ENCODE results near the gene ZSCAN23.
"Not testable (repeated sequence)": the region's sequence is repeated elsewhere in the genome, so short reads cannot be mapped to it uniquely, and the experiment has no call there.

ZSCAN23 gene

DNA sequence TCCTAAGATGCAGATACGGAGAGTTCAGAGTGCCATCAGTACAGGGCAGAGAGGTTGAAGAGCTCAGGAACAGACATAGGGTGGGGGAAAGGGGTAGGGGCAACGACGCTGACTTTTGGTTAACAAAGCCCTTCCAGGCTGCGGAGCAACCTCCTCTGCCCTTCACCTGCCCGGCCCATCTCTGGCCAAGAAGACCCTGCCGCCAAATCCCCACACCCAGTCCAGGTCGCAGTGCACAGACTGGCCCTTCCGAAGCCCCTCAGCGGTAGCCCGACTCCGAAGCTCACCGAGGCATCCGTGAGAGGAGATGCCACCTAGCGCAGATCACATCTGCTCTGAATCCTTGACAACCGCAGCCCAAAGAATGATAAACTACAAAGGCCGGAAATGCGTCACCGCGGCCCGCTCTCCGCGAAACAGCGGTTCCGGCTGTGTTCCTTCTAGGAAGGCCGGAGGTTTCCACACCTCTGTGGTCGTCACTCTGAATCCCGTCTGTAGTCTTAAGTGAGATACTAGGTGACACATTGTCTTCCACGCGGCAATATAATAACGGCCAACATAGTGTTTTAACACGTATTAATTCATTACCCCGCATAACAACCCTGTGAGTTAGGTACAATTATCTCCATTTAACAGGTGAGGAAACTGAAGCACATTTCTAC, at the start of gene ZSCAN23:
ZSCAN23 (minus strand) TSS at position 380 of the 662 bp plus-strand sequence. CDS start 7,225 bp downstream, outside the sequence.
- DNase-seq: peak; percentile 83 to 86

GRCh38 chr6:28491984-28492317, 48.7 kb upstream of the ZSCAN23 start:
- no peak for DNase-seq

DNA sequence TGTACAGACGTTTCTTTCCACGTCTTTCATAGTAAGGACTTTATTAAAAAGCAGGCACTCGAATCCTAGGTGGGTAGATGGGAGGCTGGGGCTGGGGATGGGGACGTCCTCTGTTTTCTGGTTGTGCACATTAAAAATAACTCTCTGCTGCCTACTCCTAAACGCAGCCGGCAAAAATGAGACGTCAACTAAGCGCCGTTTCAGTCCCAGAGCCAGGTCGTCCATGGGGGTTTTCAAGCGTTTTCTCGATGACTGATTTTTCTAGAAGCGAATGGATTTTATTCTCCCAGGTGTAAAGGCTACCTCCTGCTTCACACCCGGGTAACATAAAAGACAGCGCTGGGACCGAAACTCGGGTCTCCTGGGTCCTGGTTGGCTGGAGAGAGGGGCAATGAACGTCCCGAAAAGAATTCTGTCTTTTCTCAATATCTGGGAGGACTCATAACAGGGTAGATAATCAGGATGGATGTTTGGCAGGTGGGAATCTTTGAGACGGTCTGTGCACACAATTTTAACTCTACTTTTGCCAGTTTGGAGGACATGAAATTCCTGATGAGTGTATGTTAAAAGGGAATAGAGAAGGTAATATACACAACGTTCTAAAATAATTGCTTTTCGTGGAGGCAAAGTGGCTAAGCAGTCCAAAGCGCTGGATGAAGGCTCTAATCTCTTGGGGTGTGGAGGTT, 47.1 kb upstream of the ZSCAN23 start:
- no peak for DNase-seq

DNA sequence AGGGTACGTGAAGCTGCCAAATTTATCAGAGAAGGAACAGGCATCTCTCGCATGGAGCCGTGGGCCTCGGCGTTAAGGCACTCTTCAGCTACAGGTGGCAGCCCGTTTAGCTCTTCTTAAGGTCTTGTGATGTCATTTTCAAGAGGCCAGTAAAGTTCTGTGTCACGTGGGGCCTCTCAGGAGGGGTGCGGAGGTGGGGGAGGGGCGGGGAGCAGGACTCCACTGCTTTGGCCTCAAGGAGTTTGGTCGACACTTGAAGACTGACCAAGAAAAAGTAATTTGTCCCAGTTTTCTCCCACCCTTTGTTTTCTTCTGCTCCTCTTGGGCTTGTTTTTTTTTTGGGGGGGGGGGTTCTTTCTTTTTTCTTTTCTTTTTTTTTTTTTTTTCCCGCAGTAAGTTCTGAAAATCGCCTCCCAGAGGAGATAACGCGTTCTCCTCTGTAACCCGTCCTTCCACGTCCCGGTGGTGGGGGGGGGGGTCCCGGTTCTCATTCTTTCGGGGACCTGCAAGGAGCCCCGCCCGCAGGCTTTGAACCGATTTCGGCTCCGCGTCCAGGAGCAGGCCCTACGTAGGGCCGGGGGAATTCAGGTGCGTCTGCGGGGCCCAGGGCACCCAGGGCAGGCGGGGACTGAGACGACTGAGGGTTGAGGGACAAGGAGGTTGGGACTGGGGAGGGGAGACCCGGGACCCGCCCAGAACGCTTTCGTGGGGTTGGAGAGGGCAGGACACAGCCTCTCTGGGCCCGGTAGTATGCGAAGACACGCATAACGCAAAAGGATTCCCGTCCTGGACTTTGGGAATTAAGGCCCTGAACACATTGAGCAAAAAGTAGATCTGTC, 46.3 kb upstream of the ZSCAN23 start:
- DNase-seq: peak; percentile 21 to 48

DNA sequence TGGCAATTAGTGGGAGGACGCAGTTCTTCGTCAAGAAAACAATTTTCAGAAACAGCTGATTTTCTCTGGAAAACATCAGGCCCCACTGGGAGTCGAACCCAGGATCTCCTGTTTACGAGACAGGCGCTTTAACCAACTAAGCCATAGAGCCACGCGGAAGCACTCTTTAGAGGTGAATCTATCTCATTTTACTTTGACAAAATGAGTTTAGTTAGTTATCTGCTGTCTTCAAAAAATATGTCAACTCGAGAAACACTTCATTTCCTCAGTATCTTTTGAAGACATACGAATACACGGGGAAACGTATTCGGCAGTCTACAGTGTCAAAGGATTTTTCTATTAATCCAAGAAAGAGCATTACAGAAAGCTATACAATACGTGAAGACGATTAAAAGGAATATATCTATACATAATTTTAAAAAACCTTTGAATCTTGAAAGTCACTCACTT, 45.6 kb upstream of the ZSCAN23 start:
- peak; percentile 3 to 27 for DNase-seq

- no peak for DNase-seq
These were observed 43.9 kb upstream of the ZSCAN23 start for GRCh38 chr6:28486988-28487742.

DNA sequence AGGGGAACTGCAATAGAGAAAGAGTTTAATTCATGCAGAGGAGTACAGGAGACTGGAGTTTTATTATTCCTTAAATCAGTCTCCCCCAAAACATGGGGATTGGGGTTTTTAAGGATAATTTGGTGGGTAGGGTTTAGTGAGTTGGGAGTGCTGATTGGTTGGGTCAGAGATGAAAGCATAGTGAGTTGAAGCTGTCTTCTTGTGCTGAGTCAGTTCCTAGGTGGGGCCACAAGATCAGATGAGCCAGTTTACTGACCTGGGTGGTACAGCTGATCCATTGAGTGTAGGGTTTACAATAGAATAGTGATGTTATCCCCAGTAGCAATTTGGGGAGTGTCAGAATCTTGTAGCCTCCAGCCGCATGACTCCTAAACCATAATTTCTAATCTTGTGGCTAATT, 43.2 kb upstream of the ZSCAN23 start:
- DNase-seq: no peak

DNA sequence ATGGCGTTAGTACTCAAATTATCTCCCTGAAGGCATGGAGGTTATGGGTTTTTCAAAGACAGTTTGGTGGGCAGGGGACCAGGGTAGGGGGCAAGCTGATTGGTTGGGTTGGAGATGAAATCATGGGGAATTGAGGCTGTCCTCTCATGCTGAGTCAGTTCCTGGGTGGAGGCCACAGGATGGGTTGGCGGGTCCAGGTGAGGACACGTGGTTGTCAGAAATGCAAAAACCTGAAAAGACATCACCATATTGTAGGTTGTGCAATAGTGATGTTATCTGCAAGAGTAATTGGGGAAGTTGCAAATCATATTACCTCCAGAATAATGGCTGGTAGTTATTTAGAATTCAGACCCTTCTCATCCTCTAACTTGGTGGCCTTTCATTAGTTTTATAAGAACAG, 42.2 kb upstream of the ZSCAN23 start:
- DNase-seq: no peak

DNA sequence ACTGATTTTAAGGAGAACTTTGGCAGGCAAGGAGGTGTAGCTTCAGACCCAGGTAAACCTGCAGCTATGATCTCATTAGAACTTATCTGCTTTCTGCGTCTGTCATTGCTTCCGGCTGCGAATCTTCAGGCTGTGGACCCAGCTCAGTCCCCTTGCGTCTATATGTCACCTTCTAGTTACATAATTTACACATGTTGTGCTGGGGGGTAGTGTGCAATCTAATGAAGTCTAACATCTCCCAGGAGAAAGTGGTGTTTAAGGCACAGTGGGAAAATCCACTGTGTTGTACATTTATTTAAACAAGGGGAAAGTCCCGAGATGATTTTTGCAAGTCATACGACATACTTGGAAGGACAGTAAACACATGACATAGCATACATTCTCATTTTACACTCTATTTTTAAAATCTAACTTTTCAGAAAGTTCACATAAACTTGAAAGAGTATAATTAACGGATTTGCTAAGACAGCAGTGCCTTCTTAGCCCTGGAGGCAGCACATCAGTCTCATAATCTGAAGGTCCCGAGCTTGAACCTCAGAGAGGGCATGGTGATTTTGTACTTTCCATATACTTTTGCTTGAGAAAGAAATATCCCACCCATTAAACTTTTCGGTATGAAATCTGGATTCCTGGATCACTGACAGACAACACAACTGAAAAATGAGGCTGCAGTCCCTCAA, 37.1 kb upstream of the ZSCAN23 start:
- DNase-seq: no peak

DNA sequence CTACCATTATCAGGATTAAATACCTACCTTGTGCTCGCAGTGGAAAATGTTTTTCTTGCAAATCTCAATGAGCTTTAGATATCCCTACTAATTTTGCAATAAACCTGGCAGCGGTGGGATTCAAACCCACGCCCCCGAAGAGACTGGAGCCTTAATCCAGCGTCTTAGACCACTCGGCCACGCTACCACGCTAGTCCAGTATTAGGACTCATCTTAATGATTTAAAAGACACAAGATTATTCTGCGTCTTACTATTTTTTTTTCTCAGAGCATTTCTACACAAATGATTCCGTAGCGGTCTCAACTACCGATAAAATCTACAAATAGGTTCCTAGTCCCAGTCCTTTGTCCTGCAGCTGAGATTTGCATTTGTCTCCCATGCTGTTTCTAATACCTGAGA, 35.2 kb upstream of the ZSCAN23 start:
- DNase-seq: no peak

GRCh38 chr6:28474441-28475219, 31.3 kb upstream of the ZSCAN23 start:
- DNase-seq: peak in 1 of 2 donors; percentile 5

DNA sequence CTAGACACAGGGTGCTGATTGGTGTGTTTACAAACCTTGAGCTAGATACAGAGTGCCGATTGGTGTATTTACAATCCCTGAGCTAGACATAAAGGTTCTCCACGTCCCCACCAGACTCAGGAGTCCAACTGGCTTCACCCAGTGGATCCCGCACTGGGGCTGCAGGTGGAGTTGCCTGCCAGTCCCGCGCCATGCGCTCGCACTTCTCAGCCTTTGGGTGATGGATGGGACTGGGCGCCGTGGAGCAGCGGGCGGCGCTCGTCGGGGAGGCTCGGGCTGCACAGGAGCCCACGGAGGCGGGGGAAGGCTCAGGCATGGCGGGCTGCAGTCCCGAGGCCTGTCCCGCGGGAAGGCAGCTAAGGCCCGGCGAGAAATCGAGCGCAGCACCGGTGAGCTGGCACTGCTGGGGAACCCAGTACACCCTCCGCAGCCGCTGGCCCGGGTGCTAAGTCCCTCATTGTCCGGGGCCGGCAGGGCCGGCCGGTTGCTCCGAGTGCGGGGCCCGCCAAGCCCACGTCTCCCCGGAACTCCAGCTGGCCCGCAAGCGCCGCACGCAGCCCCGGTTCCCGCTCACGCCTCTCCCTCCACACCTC, 26.0 kb upstream of the ZSCAN23 start:
- DNase-seq: not testable (repeated sequence)

GRCh38 chr6:28468056-28468455, 24.8 kb upstream of the ZSCAN23 start:
- no peak for DNase-seq

DNA sequence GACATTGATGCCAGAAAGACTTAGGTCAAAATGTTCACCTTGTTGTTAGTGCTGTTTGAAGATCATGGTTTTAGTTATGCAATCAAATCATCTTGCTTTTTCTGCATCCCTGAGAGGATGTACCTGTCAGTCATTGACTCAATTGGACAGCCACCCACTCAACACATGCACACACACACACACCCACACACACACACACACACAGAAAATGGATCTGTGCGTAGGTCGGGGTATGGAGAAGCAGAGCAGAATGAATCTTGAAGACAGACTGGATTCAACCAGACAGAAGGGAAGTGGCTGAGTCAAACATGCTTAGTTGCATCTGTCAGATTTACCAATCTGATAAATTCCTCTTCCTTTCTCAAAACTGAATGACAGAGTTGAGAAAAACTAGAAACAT, 19.1 kb upstream of the ZSCAN23 start:
- no peak for DNase-seq

- DNase-seq: no peak
These were observed 15.3 kb upstream of the ZSCAN23 start for GRCh38 chr6:28458568-28458967.

GRCh38 chr6:28449056-28449455, 5.8 kb upstream of the ZSCAN23 start:
- peak in 1 of 2 donors; percentile 28 for DNase-seq

DNA sequence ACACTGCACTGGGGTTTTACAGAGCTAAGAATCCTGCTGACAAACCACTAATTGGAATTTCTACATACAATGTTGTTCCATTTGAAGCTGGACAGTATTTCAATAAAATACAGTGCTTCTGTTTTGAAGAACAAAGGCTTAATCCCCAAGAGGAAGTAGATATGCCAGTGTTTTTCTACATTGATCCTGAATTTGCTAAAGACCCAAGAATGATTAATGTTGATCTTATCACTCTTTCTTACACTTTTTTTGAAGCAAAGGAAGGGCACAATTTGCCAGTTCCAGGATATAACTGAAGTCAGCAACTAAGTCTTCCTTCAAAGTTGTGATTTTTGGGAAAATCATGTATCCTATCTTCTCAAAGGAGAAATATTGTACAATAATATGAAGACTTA, 4.2 kb upstream of the ZSCAN23 start:
- DNase-seq: not testable (repeated sequence)

DNA sequence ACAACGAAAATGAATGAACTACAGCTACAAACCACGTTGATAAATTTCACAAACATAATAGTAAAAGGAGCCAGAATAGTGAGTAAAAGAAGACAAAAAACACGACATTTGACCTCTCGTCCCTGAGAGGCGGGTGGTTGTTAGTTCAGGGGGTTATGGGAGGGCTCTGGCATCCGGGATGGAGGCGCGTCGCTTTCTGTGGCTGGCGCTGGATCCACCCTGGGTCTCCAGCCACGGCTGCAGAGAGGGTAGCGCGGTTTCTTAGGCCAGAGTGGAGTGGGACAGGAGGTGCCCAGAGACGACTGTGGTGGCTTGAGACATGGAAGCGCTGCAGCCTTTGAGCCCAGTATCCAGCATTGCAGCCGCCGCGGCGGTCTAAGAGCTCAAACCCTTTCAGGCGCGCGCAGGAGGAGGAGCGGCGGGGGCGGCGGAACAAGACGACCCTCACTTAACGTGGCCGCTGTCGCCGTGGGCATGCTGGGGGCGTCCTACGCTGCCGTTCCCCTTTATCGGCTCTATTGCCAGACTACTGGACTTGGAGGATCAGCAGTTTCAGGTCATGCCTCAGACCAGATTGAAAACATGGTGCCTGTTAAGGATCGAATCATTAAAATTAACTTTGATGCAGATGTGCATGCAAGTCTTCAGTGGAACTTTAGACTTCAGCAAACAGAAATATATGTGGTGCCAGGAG, 3.7 kb upstream of the ZSCAN23 start:
- DNase-seq: no peak

GRCh38 chr6:28444759-28445158, 1.5 kb upstream of the ZSCAN23 start:
- not testable (repeated sequence) for DNase-seq

DNA sequence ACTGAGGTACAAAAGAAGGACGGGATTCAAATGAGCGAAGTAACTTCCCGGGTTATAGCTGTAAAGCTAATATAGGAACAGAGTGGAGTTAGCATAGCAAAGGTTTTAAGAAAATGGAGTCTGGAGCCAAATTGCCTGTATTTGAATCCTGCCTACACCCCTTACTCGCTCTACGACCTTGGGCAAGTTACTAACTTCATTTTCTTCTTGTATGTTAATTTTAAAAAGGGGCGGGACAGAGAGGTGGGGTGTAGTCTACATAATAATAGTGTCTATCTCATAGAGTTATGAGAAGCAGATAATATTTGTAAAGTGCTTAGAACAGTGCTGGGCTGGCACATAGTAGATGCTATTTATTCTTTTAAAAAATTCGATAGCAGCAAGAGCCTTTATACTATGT, 705 bp downstream of the ZSCAN23 start:
- DNase-seq: no peak
